Testis (tissue), 3 donors: ENCODE results near the gene TACC2. TPM values are rescaled to one million over a fixed set of nuclear protein-coding genes. Genes with fewer than 3 reads are reported as not detected.

ENCODE experiments used
- DNase-seq: peaks from one replicate; pipeline ENCODE4 v3.0.0-alpha.2; 2019
- H3K27ac ChIP-seq, 2 donors: fragments of 200-600 bp; sonication (generic); one replicate each; pipeline ENCODE4 v1.5.1; 2019
- H3K27me3 ChIP-seq: fragments of 200-600 bp; sonication (generic); one replicate; pipeline ENCODE4 v1.5.1; 2019
- H3K36me3 ChIP-seq: fragments of 200-600 bp; sonication (generic); one replicate; pipeline ENCODE4 v1.5.1; 2017; ENCODE audit warnings: low read depth; ENCODE audit errors: missing control alignments
- H3K4me1 ChIP-seq: fragments of 200-600 bp; sonication (generic); one replicate; pipeline ENCODE4 v1.5.1; 2019
- H3K4me3 ChIP-seq, 2 donors: fragments of 200-600 bp; sonication (generic); one replicate each; pipeline ENCODE4 v1.5.1; 2017 to 2019
- H3K9me3 ChIP-seq: fragments of 200-600 bp; sonication (generic); one replicate; pipeline ENCODE4 v1.5.1; 2017
- CTCF ChIP-seq, 3 experiments: fragments of 450-650 bp in 2 of 3; fragments of 200-600 bp in 1 of 3; sonication (generic) in 1 of 3; IDR thresholded peaks; one replicate each; pipeline ENCODE4 v1.5.1; 2016 to 2019; ENCODE audit warnings: antibody characterized with exemption in 3 of 3, mild to moderate bottlenecking in 2 of 3, moderate library complexity in 1 of 3
- POLR2A ChIP-seq: fragments of 450-650 bp; IDR thresholded peaks from one replicate; pipeline ENCODE4 v1.6.1; 2017; ENCODE audit warnings: antibody characterized with exemption, mild to moderate bottlenecking, moderate library complexity
- WGBS, 2 donors: methylation state at CpG; one replicate each; pipeline ENCODE4 v1.1.5; 2018; 5-methylcytosine and 5-hydroxymethylcytosine counted together
- intact Hi-C: fragments of 100-400 bp; cut with DNase I; formaldehyde crosslinking; loops from one replicate; pipeline ENCODE4 v1.15.1; 2023; ENCODE audit warnings: low total_unique reads
- polyA plus RNA-seq: library from polyadenylated mRNA; stranded (reverse); fragments of 350-450 nt; fragmentation: Illumina TruSeq; extraction: RNeasy Lipid Tissue Mini Kit (QIAGEN cat#74804); gene quantifications from one replicate; pipeline ENCODE4 v1.2.3, GENCODE V29; 2014; ENCODE audit warnings: low read depth, low replicate concordance; ENCODE audit not compliant: insufficient read depth
- total RNA-seq, 2 donors: library from RNA; depleted of rRNA; stranded (reverse); fragments of >200 nt; gene quantifications; one replicate each; pipeline ENCODE4 v1.2.3, GENCODE V29; 2016

TACC2 gene
- total and polyA plus RNA-seq, 3 donors from 2014 or later: 18.0 to 24.2 (median 21.3) TPM

GRCh38 chr10:122078326-122078725 lies 89.4 kb downstream of the TACC2 start:
- no peaks in the 10 kb centered on the region for H3K4me1 ChIP-seq
- intact Hi-C loops: no loop called here
- H3K4me3 ChIP-seq: no peak overlapping the region
- no peak for DNase-seq
- H3K27me3 ChIP-seq: no peaks in the 10 kb centered on the region
- no peak for TF ChIP-seq POLR2A
- H3K27ac ChIP-seq: peak overlapping the region in 1 of 2 donors; percentile 24
- H3K36me3 ChIP-seq: no peaks in the 10 kb centered on the region
- no peaks in the 10 kb centered on the region for H3K9me3 ChIP-seq
- 67 to 72% methylated on average over 3 of the region's 3 CpGs for WGBS, 2 donors

- Histone ChIP-seq H3K9me3 (no peaks in the 10 kb centered on the region), H3K4me1 (no peaks in the 10 kb centered on the region), H3K36me3 (no peaks in the 10 kb centered on the region), H3K27ac (peak overlapping the region in 1 of 2 donors; percentile 24), H3K27me3 (no peaks in the 10 kb centered on the region), H3K4me3 (no peak overlapping the region)
- 67 to 68% methylated on average over 13 of the region's 13 CpGs for WGBS, 2 donors
- DNase-seq: no peak
- TF ChIP-seq POLR2A: no peak
- no peak for TF ChIP-seq CTCF (IDR thresholded peaks at IDR 0.05)
- intact Hi-C loops: no loop called here
These were observed 90.2 kb downstream of the TACC2 start for GRCh38 chr10:122078965-122079795.

GRCh38 chr10:122082616-122083477 lies 93.9 kb downstream of the TACC2 start:
- Histone ChIP-seq H3K27me3 (no peaks in the 10 kb centered on the region), H3K27ac (no peak overlapping the region), H3K4me1 (no peaks in the 10 kb centered on the region), H3K9me3 (no peaks in the 10 kb centered on the region), H3K4me3 (no peak overlapping the region), H3K36me3 (no peaks in the 10 kb centered on the region)
- TF ChIP-seq POLR2A: no peak
- no peak for TF ChIP-seq CTCF (IDR thresholded peaks at IDR 0.05)
- intact Hi-C loops: no loop called here
- 93 to 94% methylated on average over 16 to 21 of the region's 21 CpGs for WGBS, 2 donors
- DNase-seq: no peak

GRCh38 chr10:122083478-122084025 lies 94.6 kb downstream of the TACC2 start:
- TF ChIP-seq POLR2A (no peak), CTCF (IDR thresholded peaks at IDR 0.05) (no peak)
- H3K4me1 ChIP-seq: no peaks in the 10 kb centered on the region
- intact Hi-C loops: no loop called here
- no peaks in the 10 kb centered on the region for H3K9me3 ChIP-seq
- no peaks in the 10 kb centered on the region for H3K36me3 ChIP-seq
- H3K4me3 ChIP-seq: no peak overlapping the region
- no peak for DNase-seq
- H3K27ac ChIP-seq: no peak overlapping the region
- WGBS, 2 donors: 90 to 92% methylated on average over 2 to 9 of the region's 9 CpGs
- no peaks in the 10 kb centered on the region for H3K27me3 ChIP-seq
